ENCODE measurements around the gene COPG2. TPM values are rescaled to one million over a fixed set of nuclear protein-coding genes. Genes with fewer than 3 reads are reported as not detected.

COPG2 gene
- total and polyA plus RNA-seq, 2 of the 8 experiments (the other 6 are each of a cell fraction or from before 2014, with no cell fraction given), result 50.3 to 53.1 TPM

GRCh38 chr7:130463553-130464434 lies 204.8 kb downstream of the COPG2 start:
- Histone ChIP-seq H2BK12ac (ENCODE audit: low read depth, low read length) (no peak overlapping the region), H3K4me1 (replicated peaks in 1 of 4; ENCODE audit: control insufficient read depth in 3 of 4, insufficient read depth in 4 of 4, low read length in 3 of 4) (no peaks in the 10 kb centered on the region), H3K23me2 (ENCODE audit: low read depth, low read length) (no peaks in the 10 kb centered on the region), H3K23ac (ENCODE audit: insufficient read length) (no peak overlapping the region), H3K9ac (replicated peaks in 1 of 4; ENCODE audit: extremely low read depth in 1 of 4, low read depth in 3 of 4, low read length in 3 of 4) (no peak overlapping the region), H2BK120ac (replicated peaks; ENCODE audit: low read depth, low read length) (no peak overlapping the region), H3K18ac (ENCODE audit: extremely low read depth, low read length) (no peak overlapping the region), H3K4me3 (ENCODE audit: extremely low read depth in 1 of 4, insufficient read depth in 2 of 4, low read depth in 3 of 4, low read length in 4 of 4) (no peak overlapping the region), H4K8ac (ENCODE audit: extremely low read depth, insufficient read depth, low read length) (no peak overlapping the region), H3K27ac (ENCODE audit: low read depth, low read length) (no peak overlapping the region), H4K20me1 (replicated peaks in 1 of 2; ENCODE audit: control insufficient read depth in 1 of 2, insufficient read depth in 2 of 2, low read length in 2 of 2) (no peaks in the 10 kb centered on the region), H3K4ac (replicated peaks; ENCODE audit: insufficient read length, low read depth, low read length) (no peak overlapping the region), H2BK5ac (ENCODE audit: low read depth, low read length) (no peak overlapping the region), H2BK20ac (ENCODE audit: low read length) (no peak overlapping the region), H2BK15ac (ENCODE audit: low read length) (no peak overlapping the region), H3K56ac (replicated peaks; ENCODE audit: insufficient read length, low read depth, low read length) (no peak overlapping the region), H3K36me3 (ENCODE audit: control insufficient read depth in 2 of 4, insufficient read depth in 4 of 4, low read length in 3 of 4) (no peaks in the 10 kb centered on the region), H3K27me3 (replicated peaks in 1 of 4; ENCODE audit: control insufficient read depth in 3 of 4, extremely low read depth in 1 of 4, insufficient read depth in 3 of 4, low read length in 3 of 4) (no peaks in the 10 kb centered on the region), H4K91ac (replicated peaks; ENCODE audit: insufficient read length, low read length) (no peak overlapping the region), H3K79me2 (ENCODE audit: control insufficient read depth in 1 of 2, insufficient read depth in 2 of 2, low read length in 2 of 2) (no peaks in the 10 kb centered on the region), H3K9me3 (ENCODE audit: insufficient read depth in 2 of 2, low read depth in 1 of 2, low read length in 1 of 2) (peaks cover 6 to 7% of the 10 kb centered on the region in 2 experiments; a peak in 1 of 4 replicates), H4K5ac (ENCODE audit: insufficient read length, low read depth, low read length) (no peak overlapping the region), H3K4me2 (ENCODE audit: insufficient read depth in 1 of 2, low read depth in 2 of 2, low read length in 2 of 2) (no peak overlapping the region), H2AK5ac (ENCODE audit: low read depth, low read length) (no peak overlapping the region), H3K14ac (ENCODE audit: insufficient read length) (no peak overlapping the region), H2AFZ (ENCODE audit: low read length) (no peak overlapping the region), H3K79me1 (ENCODE audit: low read depth, low read length) (no peaks in the 10 kb centered on the region)
- FAIRE-seq, result peak; percentile 45
- CTCF ChIA-PET (ENCODE audit: partially characterized antibody), result interaction anchor here (0.5 to 1.1 kb wide), 4 partner anchors 12 to 759 kb away, joined by 3 to 4 read pairs (median 3); no protein-coding TSS in a partner anchor
- no peak for DNase-seq (ENCODE audit: low read depth in 1 of 2, low spot score in 2 of 2)
- no peak for TF ChIP-seq TBP (IDR thresholded peaks at IDR 0.05; ENCODE audit: low read depth, low read length)
- no peak for TF ChIP-seq GABPA (IDR thresholded peaks at IDR 0.05; ENCODE audit: borderline replicate concordance, insufficient read depth, low read length)
- no peak for TF ChIP-seq MAX (IDR thresholded peaks at IDR 0.05)
- no peak for TF ChIP-seq CBX8 (IDR thresholded peaks at IDR 0.05; ENCODE audit: borderline replicate concordance, low read depth, low read length)
- no peak for TF ChIP-seq GTF2F1 (IDR thresholded peaks at IDR 0.05; ENCODE audit: borderline replicate concordance, low read depth, low read length)
- no peak for TF ChIP-seq KDM4A (IDR thresholded peaks at IDR 0.05; ENCODE audit: low read depth, low read length, severe bottlenecking)
- no peak for TF ChIP-seq YY1 (IDR thresholded peaks at IDR 0.05; ENCODE audit: low read depth, low read length)
- TF ChIP-seq RAD21 (IDR thresholded peaks at IDR 0.05 in 1 of 2, conservative IDR thresholded peaks at IDR 0.05 in 1 of 2; ENCODE audit: low read depth in 2 of 2, low read length in 2 of 2), result no peak
- no peak for TF ChIP-seq POU5F1 (IDR thresholded peaks at IDR 0.05; ENCODE audit: low read depth, low read length)
- 77% methylated on average over 4 of the region's 4 CpGs; no CpG with 5 or more reads in 1 of the 2 experiments for WGBS, 2 experiments (ENCODE audit: extremely low coverage in 1 of 2, insufficient coverage in 1 of 2, insufficient read length in 1 of 2, insufficient replicate concordance in 2 of 2, low coverage in 1 of 2, low lambda C conversion rate in 2 of 2, missing lambda C conversion rate in 1 of 2)
- POLR2A ChIA-PET (ENCODE audit: partially characterized antibody), result interaction anchor here (1.1 kb wide), 1 partner anchor 123 kb away, joined by 3 read pairs; no protein-coding TSS in a partner anchor

Data from H1 (cell line).